Right lobe of liver (tissue), 6 donors: ENCODE data around the gene CCDC63. TPM values are rescaled to one million over a fixed set of nuclear protein-coding genes. Genes with fewer than 3 reads are reported as not detected.

Experiments
- ATAC-seq, 4 donors: fragments of 200-7000 bp; cut with Tn5 transposase; one replicate each; pipeline ENCODE4 v1.9.1; 2020; ENCODE audit warnings: mild to moderate bottlenecking in 4 of 4, moderate library complexity in 4 of 4
- DNase-seq, 3 donors: peaks; one replicate each; pipeline ENCODE4 v3.0.0-alpha.2; 2020
- H3K27ac ChIP-seq, 3 donors: fragments of 200-600 bp; one replicate each; pipeline ENCODE4 v1.8.0; 2022
- H3K27me3 ChIP-seq, 2 donors: fragments of 200-600 bp; one replicate each; pipeline ENCODE4 v1.8.0; 2022
- H3K36me3 ChIP-seq, 4 donors: fragments of 200-600 bp; sonication (generic) in 1 of 4; one replicate each; pipeline versions ENCODE4 v1.5.1 to v1.8.0; 2017 to 2022; ENCODE audit warnings: control low read depth in 1 of 4
- H3K4me1 ChIP-seq, 4 donors: fragments of 200-600 bp; sonication (generic) in 1 of 4; one replicate each; pipeline versions ENCODE4 v1.5.1 to v1.8.0; 2017 to 2022; ENCODE audit warnings: control low read depth in 1 of 4
- H3K4me3 ChIP-seq, 3 donors: fragments of 200-600 bp; one replicate each; pipeline ENCODE4 v1.8.0; 2022
- H3K9me3 ChIP-seq, 4 donors: fragments of 200-600 bp; sonication (generic) in 1 of 4; one replicate each; pipeline versions ENCODE4 v1.5.1 to v1.8.0; 2017 to 2022; ENCODE audit warnings: control low read depth in 1 of 4
- CTCF ChIP-seq, 4 donors: fragments of 200-600 bp in 3 of 4; fragments of 450-650 bp in 1 of 4; IDR thresholded peaks; one replicate each; pipeline versions ENCODE4 v1.5.1 to v1.8.0; 2016 to 2022; ENCODE audit warnings: antibody characterized with exemption in 4 of 4, mild to moderate bottlenecking in 2 of 4
- POLR2A ChIP-seq: fragments of 450-650 bp; IDR thresholded peaks from one replicate; pipeline ENCODE4 v1.6.1; 2017; ENCODE audit warnings: antibody characterized with exemption, mild to moderate bottlenecking
- WGBS: methylation state at CpG from one replicate; pipeline ENCODE4 v1.1.6; 2018; ENCODE audit warnings: low coverage, low lambda C conversion rate; ENCODE audit not compliant: insufficient coverage; ENCODE audit errors: missing lambda C conversion rate; 5-methylcytosine and 5-hydroxymethylcytosine counted together
- intact Hi-C, 2 donors: fragments of 100-400 bp; cut with DNase I; formaldehyde crosslinking; loops; one replicate each; pipeline versions ENCODE4 v1.11.2 to v1.14.1; 2022
- total RNA-seq, 6 experiments: library from RNA; depleted of rRNA in 2 of 6; stranded (reverse); fragments of >200 nt in 2 of 6; fragmentation: NEBNext Ultra II Directional in 3 of 6; extraction: Animal tissue kit (Norgen Biotek cat#: 25700) in 3 of 6; gene quantifications; one replicate each; pipeline versions ENCODE4 v1.1.0 to v1.2.4, GENCODE V29; 2016 to 2023
- donor health status: DM: no; HTN: yes; CAD: no.
- donor health status: DM: no; HTN: no; CAD: no.
- donor health status: DM: no; HTN: no; CAD: no.
- donor health status: DM: no; HTN: yes; CAD: no.
- donor health status: DM: no; HTN: yes; CAD: no.

The CCDC63 gene
- total RNA-seq, 6 experiments from 2014 or later = not detected

DNA sequence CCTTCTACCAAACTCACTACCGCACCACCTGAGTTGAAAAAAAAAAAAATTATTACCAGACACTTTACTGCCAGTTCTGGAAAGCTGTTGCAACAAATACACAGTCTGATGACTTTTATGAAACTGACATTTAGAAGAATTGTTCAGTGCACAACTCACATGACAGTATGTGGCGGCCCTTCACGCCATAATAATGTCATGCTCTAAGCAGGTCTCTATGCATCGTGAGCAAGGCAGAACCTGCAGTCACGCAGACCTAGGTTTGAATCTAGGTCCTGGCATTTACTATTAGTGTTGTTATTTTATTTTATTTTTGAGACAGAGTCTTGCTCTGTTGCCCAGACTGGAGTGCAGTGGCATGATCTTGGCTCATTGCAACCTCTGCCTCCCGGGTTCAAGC lies 65.5 kb downstream of the CCDC63 start:
- Histone ChIP-seq H3K9me3 (no peaks in the 10 kb centered on the region), H3K27me3 (no peaks in the 10 kb centered on the region), H3K4me1 (no peaks in the 10 kb centered on the region), H3K27ac (no peak overlapping the region), H3K4me3 (no peak overlapping the region), H3K36me3 (no peaks in the 10 kb centered on the region)
- 84% methylated on average over 6 of the region's 6 CpGs for WGBS
- TF ChIP-seq CTCF (IDR thresholded peaks at IDR 0.05) = no peak
- no peak for TF ChIP-seq POLR2A
- ATAC-seq (no peak), DNase-seq (no peak)
- intact Hi-C loops = no loop called here

DNA sequence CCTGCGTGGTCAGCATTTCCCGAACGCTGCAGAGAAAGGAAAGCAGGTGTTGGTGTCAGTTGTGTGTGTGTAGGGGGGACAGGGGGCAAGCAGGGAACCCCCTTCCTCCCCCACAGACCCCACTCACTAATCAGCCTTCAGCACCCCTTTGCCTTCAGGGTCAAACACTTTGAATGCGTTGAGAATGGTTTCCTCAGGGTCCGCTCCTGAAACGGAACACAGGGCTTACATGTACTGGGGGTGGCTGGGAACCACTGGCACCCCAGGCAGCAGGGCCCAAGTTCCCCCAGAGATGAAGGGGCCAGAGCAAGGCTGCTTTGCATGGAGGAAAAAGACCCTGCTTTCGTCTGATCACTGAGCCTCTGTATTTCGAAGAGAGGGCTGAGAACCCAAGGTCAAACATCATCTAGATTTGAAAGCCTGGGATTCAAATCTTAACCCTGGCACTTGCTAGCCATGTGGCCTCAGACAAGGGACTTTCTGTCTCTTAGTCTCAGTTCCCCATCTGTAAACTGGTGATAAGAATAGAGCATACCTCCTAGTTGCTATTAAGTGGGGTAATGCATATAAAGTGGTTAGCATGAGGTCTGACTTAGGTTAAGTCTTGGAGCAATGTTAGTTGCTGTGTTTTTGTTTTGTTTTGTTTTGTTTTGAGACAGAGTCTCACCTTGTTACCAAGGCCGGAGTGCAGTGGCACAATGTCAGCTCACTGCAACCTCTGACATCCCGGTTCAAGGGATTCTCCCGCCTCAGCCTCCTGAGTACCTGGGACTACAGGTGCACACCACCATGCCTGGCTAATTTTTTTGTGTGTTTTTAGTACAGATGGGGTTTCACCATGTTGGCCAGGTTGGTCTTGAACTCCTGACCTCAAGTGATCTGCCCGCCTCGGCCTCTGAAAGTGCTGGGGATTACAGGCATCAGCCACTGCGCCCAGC lies 66.6 kb downstream of the CCDC63 start:
- Histone ChIP-seq H3K27ac (no peak overlapping the region), H3K4me1 (no peaks in the 10 kb centered on the region), H3K36me3 (no peaks in the 10 kb centered on the region), H3K4me3 (no peak overlapping the region), H3K9me3 (no peaks in the 10 kb centered on the region), H3K27me3 (no peaks in the 10 kb centered on the region)
- intact Hi-C loops = no loop called here
- no peak for ATAC-seq
- 78% methylated on average over 8 of the region's 14 CpGs for WGBS
- TF ChIP-seq CTCF (IDR thresholded peaks at IDR 0.05) = no peak
- no peak for DNase-seq

DNA sequence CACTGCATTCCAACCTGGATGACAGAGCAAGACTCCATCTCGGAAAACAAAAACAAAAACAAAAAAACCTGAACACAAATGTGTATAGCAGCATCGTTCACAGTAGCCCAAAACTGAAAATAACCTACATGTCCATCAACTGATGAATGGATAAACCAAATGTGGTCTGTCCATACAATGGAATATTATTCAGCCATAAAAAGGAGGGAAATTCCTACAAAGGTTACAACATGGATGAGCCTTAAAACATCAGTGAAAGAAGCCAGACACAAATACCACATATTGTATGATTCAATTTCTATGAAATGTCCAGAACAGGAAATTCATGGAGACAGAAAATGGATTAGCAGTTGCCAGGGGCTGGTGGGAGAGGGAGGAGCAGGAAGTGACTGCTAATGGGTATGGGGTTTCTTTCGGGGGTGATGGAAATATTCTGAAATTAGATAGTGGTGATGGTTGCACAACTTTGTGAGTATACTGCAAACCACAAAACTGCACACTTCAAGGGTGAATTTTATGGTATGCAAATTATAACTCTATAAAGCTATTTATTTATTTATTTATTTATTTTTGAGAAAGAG lies 69.6 kb downstream of the CCDC63 start:
- TF ChIP-seq POLR2A = no peak
- no peak for TF ChIP-seq CTCF (IDR thresholded peaks at IDR 0.05)
- 64% methylated on average over 3 of the region's 3 CpGs for WGBS

GRCh38 chr12:110917467-110917866 lies 70.7 kb downstream of the CCDC63 start:
- H3K4me1 ChIP-seq = no peaks in the 10 kb centered on the region
- H3K27ac ChIP-seq = no peak overlapping the region
- 47% methylated on average over 5 of the region's 5 CpGs for WGBS
- H3K36me3 ChIP-seq = no peaks in the 10 kb centered on the region
- H3K27me3 ChIP-seq = no peaks in the 10 kb centered on the region
- DNase-seq (no peak), ATAC-seq (no peak)
- TF ChIP-seq CTCF (IDR thresholded peaks at IDR 0.05) = no peak
- TF ChIP-seq POLR2A = no peak
- H3K4me3 ChIP-seq = no peak overlapping the region
- no peaks in the 10 kb centered on the region for H3K9me3 ChIP-seq
- intact Hi-C loops = no loop called here

More for the DNA sequence above, 69.6 kb downstream of the CCDC63 start:
- Histone ChIP-seq H3K36me3 (no peaks in the 10 kb centered on the region), H3K4me3 (no peak overlapping the region), H3K27ac (no peak overlapping the region), H3K4me1 (no peaks in the 10 kb centered on the region), H3K27me3 (no peaks in the 10 kb centered on the region), H3K9me3 (no peaks in the 10 kb centered on the region)
- ATAC-seq (no peak), DNase-seq (no peak)
- intact Hi-C loops = no loop called here
